GM19193 (cell line): ENCODE results near the gene RXRB.

ENCODE experiments used
- POLR2A ChIP-seq: IDR thresholded peaks from 4 replicates; pipeline ENCODE4 v1.6.1; 2011; ENCODE audit not compliant: insufficient read depth, insufficient read length; ENCODE audit errors: extremely low read depth

The RXRB gene

GRCh38 chr6:33213989-33214335 lies 13.5 kb upstream of the RXRB start:
- TF ChIP-seq POLR2A: no peak

- no peak for TF ChIP-seq POLR2A
Measured at GRCh38 chr6:33213166-33213988, 12.9 kb upstream of the RXRB start.

GRCh38 chr6:33212857-33213165 lies 12.3 kb upstream of the RXRB start:
- TF ChIP-seq POLR2A: no peak

- no peak for TF ChIP-seq POLR2A
Measured at GRCh38 chr6:33211666-33212422, 11.4 kb upstream of the RXRB start.

GRCh38 chr6:33211136-33211535 lies 10.7 kb upstream of the RXRB start:
- TF ChIP-seq POLR2A: no peak

- no peak for TF ChIP-seq POLR2A
Measured at GRCh38 chr6:33209856-33210255, 9.4 kb upstream of the RXRB start.

- peak; percentile 93 for TF ChIP-seq POLR2A
Measured at GRCh38 chr6:33208091-33208967, 7.9 kb upstream of the RXRB start, which contains the start of gene RING1. TSS of gene RING1 (plus strand) at chr6:33208500. CDS start at chr6:33208823, 323 bp downstream.

- TF ChIP-seq POLR2A: no peak
Measured at GRCh38 chr6:33207552-33208090, 7.2 kb upstream of the RXRB start.

- no peak for TF ChIP-seq POLR2A
Measured at GRCh38 chr6:33206864-33207551, 6.5 kb upstream of the RXRB start.

- TF ChIP-seq POLR2A: no peak
Measured at GRCh38 chr6:33206027-33206863, 5.8 kb upstream of the RXRB start.

GRCh38 chr6:33205191-33206026 lies 4.9 kb upstream of the RXRB start:
- TF ChIP-seq POLR2A: no peak

- peak; percentile 64 for TF ChIP-seq POLR2A
Measured at GRCh38 chr6:33204415-33205190, 4.1 kb upstream of the RXRB start, which contains the start of gene HSD17B8. TSS of gene HSD17B8 (plus strand) at chr6:33204655. CDS start at chr6:33204669, 14 bp downstream.
